Neural crest cell (in vitro differentiated cells): ENCODE measurements around the gene KIN. TPM values are rescaled to one million over a fixed set of nuclear protein-coding genes. Genes with fewer than 3 reads are reported as not detected.

Experiments
- DNase-seq: peaks from one replicate; pipeline ENCODE4 v3.0.0; 2021; ENCODE audit warnings: low read depth, mixed read lengths, low spot score
- H3K27ac Mint-ChIP-seq: one replicate; pipeline ENCODE4 v1.8.0; 2021; ENCODE audit warnings: mild to moderate bottlenecking, mixed read lengths; ENCODE audit not compliant: unreplicated experiment
- H3K27me3 Mint-ChIP-seq: 2 replicates; pipeline ENCODE4 v1.8.0; 2021; ENCODE audit warnings: low read depth, mild to moderate bottlenecking, mixed read lengths
- H3K36me3 Mint-ChIP-seq: 2 replicates; pipeline ENCODE4 v1.8.0; 2021; ENCODE audit warnings: low read depth, mild to moderate bottlenecking, mixed read lengths
- H3K4me1 Mint-ChIP-seq: 2 replicates; pipeline ENCODE4 v1.8.0; 2021; ENCODE audit warnings: mixed read lengths
- H3K4me3 Mint-ChIP-seq: one replicate; pipeline ENCODE4 v1.8.0; 2021; ENCODE audit warnings: mild to moderate bottlenecking, mixed read lengths
- H3K9me3 Mint-ChIP-seq: 2 replicates; pipeline ENCODE4 v1.8.0; 2021; ENCODE audit warnings: mixed read lengths
- CTCF ChIP-seq: fragments of 200-600 bp; sonication (generic); conservative IDR thresholded peaks from 2 replicates; pipeline ENCODE4 v1.5.0; 2021; ENCODE audit warnings: antibody characterized with exemption, mild to moderate bottlenecking
- total RNA-seq: library from RNA; stranded (reverse); gene quantifications from 2 replicates; pipeline ENCODE4 v1.2.1, GENCODE V29; 2021

KIN gene
- total RNA-seq, 1 donor from 2014 or later: 17.3 TPM

- Mint-ChIP-seq H3K27ac (no peak overlapping the region), H3K27me3 (peaks cover 27% of the 10 kb centered on the region), H3K4me3 (no peak overlapping the region), H3K4me1 (no peaks in the 10 kb centered on the region), H3K36me3 (no peaks in the 10 kb centered on the region), H3K9me3 (no peaks in the 10 kb centered on the region)
- no peak for DNase-seq
- TF ChIP-seq CTCF: no peak
Measured at GRCh38 chr10:7705341-7705740, 82.5 kb downstream of the KIN start.

- Mint-ChIP-seq H3K27ac (no peak overlapping the region), H3K4me1 (no peaks in the 10 kb centered on the region)
- DNase-seq: no peak
Measured at GRCh38 chr10:7704071-7705016, 83.4 kb downstream of the KIN start.

GRCh38 chr10:7703140-7703539 is 84.7 kb downstream of the KIN start, which contains the start of gene ITIH2:
Gene ITIH2, plus strand, starts transcription at chr10:7703316. Its CDS starts 119 bp downstream, at chr10:7703435.
- H3K27ac Mint-ChIP-seq: no peak within 1 kb of the TSS
- no peaks in the 10 kb centered on the region for H3K4me1 Mint-ChIP-seq
- no peak for TF ChIP-seq CTCF

More at GRCh38 chr10:7704071-7705016, 83.4 kb downstream of the KIN start:
- Mint-ChIP-seq H3K9me3 (no peaks in the 10 kb centered on the region), H3K36me3 (no peaks in the 10 kb centered on the region), H3K27me3 (peaks cover 27% of the 10 kb centered on the region), H3K4me3 (no peak overlapping the region)
- TF ChIP-seq CTCF: no peak

GRCh38 chr10:7702288-7702812 is 85.4 kb downstream of the KIN start:
- Mint-ChIP-seq H3K27ac (no peak overlapping the region), H3K9me3 (no peaks in the 10 kb centered on the region), H3K36me3 (no peaks in the 10 kb centered on the region), H3K4me1 (no peaks in the 10 kb centered on the region), H3K4me3 (no peak overlapping the region), H3K27me3 (peaks cover 27% of the 10 kb centered on the region)
- TF ChIP-seq CTCF: no peak
- DNase-seq: no peak

More at GRCh38 chr10:7703140-7703539, 84.7 kb downstream of the KIN start, which contains the start of gene ITIH2:
- H3K9me3 Mint-ChIP-seq: no peaks in the 10 kb centered on the region
- no peak for DNase-seq
- H3K27me3 Mint-ChIP-seq: peaks cover 27% of the 10 kb centered on the region
- H3K36me3 Mint-ChIP-seq: no peaks in the 10 kb centered on the region
- no peak within 1 kb of the TSS for H3K4me3 Mint-ChIP-seq

- no peak for DNase-seq
- H3K4me3 Mint-ChIP-seq: no peak overlapping the region
- H3K36me3 Mint-ChIP-seq: no peaks in the 10 kb centered on the region
- H3K9me3 Mint-ChIP-seq: no peaks in the 10 kb centered on the region
- H3K27ac Mint-ChIP-seq: no peak overlapping the region
- no peak for TF ChIP-seq CTCF
- H3K4me1 Mint-ChIP-seq: no peaks in the 10 kb centered on the region
- H3K27me3 Mint-ChIP-seq: peaks cover 23% of the 10 kb centered on the region
Measured at GRCh38 chr10:7701158-7701742, 86.5 kb downstream of the KIN start.

Other genes starting within 250 kb of the KIN start
- not detected in 2 replicates for gene ITIH5, start 121.0 kb downstream of the KIN start, total RNA-seq
- gene ITIH2, start 84.7 kb downstream of the KIN start, total RNA-seq: not detected in 2 replicates
- 241 and 245 TPM in 2 replicates for gene ATP5F1C, start 184 bp upstream of the KIN start, total RNA-seq
- 11.5 and 11.8 TPM in 2 replicates for gene TAF3, start 30.5 kb upstream of the KIN start, total RNA-seq